SU-DHL-6 (cell line): Measurements from ENCODE around the gene SLC9A1.

Experiments
- H2AFZ ChIP-seq: fragments of 200-600 bp; sonication (generic); 2 replicates; pipeline ENCODE4 v1.6.1; 2014; ENCODE audit warnings: low read depth, mild to moderate bottlenecking, moderate library complexity, mixed read lengths, antibody characterized with exemption, low read length; ENCODE audit not compliant: severe bottlenecking
- H3F3A ChIP-seq: fragments of 200-600 bp; shearing (Covaris generic); 2 replicates; pipeline ENCODE4 v1.6.0; 2016; ENCODE audit warnings: antibody characterized with exemption, mild to moderate bottlenecking; ENCODE audit not compliant: insufficient read depth
- H3K27ac ChIP-seq: fragments of 200-600 bp; sonication (generic); 2 replicates; pipeline ENCODE4 v1.5.1; 2016; ENCODE audit warnings: low read depth, mild to moderate bottlenecking, low read length, moderate library complexity, mixed read lengths
- H3K27me3 ChIP-seq: fragments of 200-600 bp; sonication (generic), shearing (Covaris generic); 2 replicates; pipeline ENCODE4 v1.6.0; 2014; ENCODE audit warnings: mild to moderate bottlenecking, low read length
- H3K36me3 ChIP-seq: fragments of 200-600 bp; sonication (generic); 2 replicates; pipeline ENCODE4 v1.6.1; 2014; ENCODE audit warnings: mild to moderate bottlenecking, low read length, mixed read lengths
- H3K4me2 ChIP-seq: fragments of 300-600, 200-600 bp; shearing (Covaris generic), sonication (generic); 2 replicates; pipeline ENCODE4 v1.6.0; 2014; ENCODE audit warnings: low read length, low read depth, mild to moderate bottlenecking; ENCODE audit not compliant: poor library complexity, severe bottlenecking
- H3K4me3 ChIP-seq: fragments of 200-600 bp; sonication (generic); 2 replicates; pipeline ENCODE4 v1.5.1; 2014; ENCODE audit warnings: antibody characterized with exemption, low read length, mild to moderate bottlenecking, mixed read lengths; ENCODE audit not compliant: insufficient read depth, poor library complexity, severe bottlenecking
- H3K79me2 ChIP-seq: fragments of 200-600 bp; sonication (generic); 2 replicates; pipeline ENCODE4 v1.6.1; 2014; ENCODE audit warnings: mild to moderate bottlenecking, low read length, moderate library complexity; ENCODE audit not compliant: insufficient read depth
- H3K9ac ChIP-seq: fragments of 200-600 bp; sonication (generic); 2 replicates; pipeline ENCODE4 v1.7.0; 2014; ENCODE audit warnings: mild to moderate bottlenecking, low read length
- H3K9me2 ChIP-seq: fragments of 200-600 bp; sonication (generic); replicated peaks from 2 replicates; pipeline ENCODE4 v1.6.1; 2014; ENCODE audit warnings: low read length; ENCODE audit not compliant: insufficient read depth
- H3K9me3 ChIP-seq: fragments of 200-600 bp; sonication (generic); 2 replicates; pipeline ENCODE4 v1.6.1; 2014; ENCODE audit warnings: low read length, mixed read lengths; ENCODE audit not compliant: insufficient read depth
- H4K20me1 ChIP-seq: fragments of 200-600 bp; sonication (generic); 2 replicates; pipeline ENCODE4 v1.6.1; 2014; ENCODE audit warnings: low read depth, mild to moderate bottlenecking, antibody characterized with exemption, low read length, moderate library complexity, mixed read lengths
- EZH2phosphoT487 ChIP-seq: fragments of 200-600 bp; sonication (generic), shearing (Covaris generic); conservative IDR thresholded peaks from 2 replicates; pipeline ENCODE4 v1.6.1; 2018; ENCODE audit warnings: mild to moderate bottlenecking, antibody characterized with exemption, low read length, moderate library complexity, mixed read lengths
- TF ChIP-seq, protein P1 (sequence below): fragments of 200-600 bp; sonication (generic); IDR thresholded peaks from one replicate; pipeline ENCODE4 v1.5.1; 2017; ENCODE audit warnings: antibody characterized with exemption, mild to moderate bottlenecking, low read length, moderate library complexity; ENCODE audit not compliant: insufficient read depth, poor library complexity, severe bottlenecking

The SLC9A1 gene

DNA sequence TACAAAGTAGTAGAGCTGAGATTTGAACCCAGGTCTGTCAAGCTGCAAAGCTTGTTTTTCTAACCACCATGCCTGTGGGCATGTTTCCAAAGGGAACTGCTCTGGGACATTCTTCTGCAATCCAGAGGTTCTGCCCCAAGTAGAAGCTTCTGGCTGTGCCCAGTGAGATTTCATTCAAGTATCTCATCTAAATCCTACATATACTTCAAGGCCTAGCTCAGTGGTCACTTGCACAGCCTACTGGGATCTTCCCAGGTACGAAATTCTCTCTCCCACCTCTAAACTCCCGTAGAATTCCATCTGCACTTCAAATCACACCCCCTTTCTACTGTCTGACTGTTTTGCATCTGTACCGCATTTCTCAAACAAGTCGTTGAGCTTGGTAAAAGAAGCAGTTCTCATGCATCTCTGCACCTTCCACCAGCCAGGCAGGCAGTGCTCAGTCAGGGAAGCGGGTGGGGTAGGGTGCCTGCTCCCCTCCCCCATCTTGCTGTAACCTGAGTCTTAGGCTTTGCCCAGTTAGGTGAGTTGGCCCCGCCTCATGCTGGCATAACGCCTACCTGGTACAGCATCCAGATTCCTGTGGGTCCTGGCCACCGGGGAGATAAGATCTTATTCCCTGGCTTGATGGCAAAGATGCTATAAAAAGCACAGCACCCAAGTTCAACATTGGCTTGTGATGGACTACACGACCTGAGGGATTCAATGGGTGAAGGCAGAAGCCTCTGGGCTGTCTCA is 13.5 kb downstream of the SLC9A1 start:
- Histone ChIP-seq H3K27me3 (no peaks in the 10 kb centered on the region), H2AFZ (no peak overlapping the region), H3K9ac (no peak overlapping the region), H3K9me2 (no peaks in the 10 kb centered on the region), H3K27ac (no peak overlapping the region), H3K79me2 (no peaks in the 10 kb centered on the region), H3K4me3 (no peak overlapping the region), H3F3A (no peaks in the 10 kb centered on the region), H3K36me3 (no peaks in the 10 kb centered on the region), H4K20me1 (no peaks in the 10 kb centered on the region), H3K4me2 (no peak overlapping the region), H3K9me3 (no peaks in the 10 kb centered on the region)
- TF ChIP-seq, protein P1, sequence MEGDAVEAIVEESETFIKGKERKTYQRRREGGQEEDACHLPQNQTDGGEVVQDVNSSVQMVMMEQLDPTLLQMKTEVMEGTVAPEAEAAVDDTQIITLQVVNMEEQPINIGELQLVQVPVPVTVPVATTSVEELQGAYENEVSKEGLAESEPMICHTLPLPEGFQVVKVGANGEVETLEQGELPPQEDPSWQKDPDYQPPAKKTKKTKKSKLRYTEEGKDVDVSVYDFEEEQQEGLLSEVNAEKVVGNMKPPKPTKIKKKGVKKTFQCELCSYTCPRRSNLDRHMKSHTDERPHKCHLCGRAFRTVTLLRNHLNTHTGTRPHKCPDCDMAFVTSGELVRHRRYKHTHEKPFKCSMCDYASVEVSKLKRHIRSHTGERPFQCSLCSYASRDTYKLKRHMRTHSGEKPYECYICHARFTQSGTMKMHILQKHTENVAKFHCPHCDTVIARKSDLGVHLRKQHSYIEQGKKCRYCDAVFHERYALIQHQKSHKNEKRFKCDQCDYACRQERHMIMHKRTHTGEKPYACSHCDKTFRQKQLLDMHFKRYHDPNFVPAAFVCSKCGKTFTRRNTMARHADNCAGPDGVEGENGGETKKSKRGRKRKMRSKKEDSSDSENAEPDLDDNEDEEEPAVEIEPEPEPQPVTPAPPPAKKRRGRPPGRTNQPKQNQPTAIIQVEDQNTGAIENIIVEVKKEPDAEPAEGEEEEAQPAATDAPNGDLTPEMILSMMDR = no peak
- TF ChIP-seq EZH2phosphoT487 = no peak

DNA sequence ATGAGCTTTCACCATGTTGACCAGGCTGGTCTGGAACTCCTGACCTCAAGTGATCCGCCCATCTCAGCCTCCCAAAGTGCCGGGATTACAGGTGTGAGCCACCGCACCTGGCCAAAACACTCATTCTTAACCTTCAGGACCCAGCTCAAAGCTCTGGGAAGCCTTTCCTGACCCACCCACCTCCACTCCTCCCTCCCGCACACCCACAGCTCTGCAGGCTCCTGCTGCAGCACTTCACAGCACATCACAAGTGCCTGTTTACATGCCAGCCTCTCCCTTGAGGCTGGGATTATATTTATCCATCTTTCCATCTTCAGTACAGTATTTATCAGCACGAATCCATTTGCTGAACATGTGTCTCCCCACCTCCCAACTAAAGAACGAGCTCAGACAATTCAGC is 14.9 kb downstream of the SLC9A1 start:
- no peak overlapping the region for H3K9ac ChIP-seq
- no peaks in the 10 kb centered on the region for H3K36me3 ChIP-seq
- no peaks in the 10 kb centered on the region; the same call in 1 of the 2 replicates for H3K79me2 ChIP-seq
- no peak overlapping the region for H3K27ac ChIP-seq
- H3K4me3 ChIP-seq = no peak overlapping the region
- TF ChIP-seq, protein P1 = no peak
- no peak for TF ChIP-seq EZH2phosphoT487
- no peaks in the 10 kb centered on the region for H3F3A ChIP-seq
- no peaks in the 10 kb centered on the region for H3K9me2 ChIP-seq
- no peak overlapping the region for H2AFZ ChIP-seq
- H4K20me1 ChIP-seq = no peaks in the 10 kb centered on the region
- no peak overlapping the region for H3K4me2 ChIP-seq
- no peaks in the 10 kb centered on the region for H3K27me3 ChIP-seq
- H3K9me3 ChIP-seq = no peaks in the 10 kb centered on the region

DNA sequence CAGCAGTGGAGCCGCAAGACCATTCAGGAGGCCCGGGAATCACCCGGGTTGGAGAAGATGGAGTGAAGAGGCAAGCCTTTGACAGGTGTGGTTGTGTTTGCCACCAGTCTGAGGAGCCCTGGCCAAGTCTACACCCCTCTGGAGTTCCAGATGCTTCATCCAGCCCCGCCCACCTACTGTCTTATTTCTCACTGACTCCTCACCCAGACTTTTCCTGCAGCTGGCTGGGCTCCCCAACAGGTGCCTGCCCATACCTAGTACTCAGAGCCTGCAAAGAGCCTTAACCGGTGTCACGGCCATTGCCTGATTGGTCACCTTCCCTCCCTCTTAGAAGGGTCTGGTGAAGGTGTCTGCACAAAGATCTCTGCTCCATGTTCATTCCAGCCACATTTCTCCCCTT is 16.0 kb downstream of the SLC9A1 start:
- Histone ChIP-seq H3K79me2 (no peaks in the 10 kb centered on the region; the same call in 1 of the 2 replicates), H3K4me2 (no peak overlapping the region)
- no peak for TF ChIP-seq EZH2phosphoT487

DNA sequence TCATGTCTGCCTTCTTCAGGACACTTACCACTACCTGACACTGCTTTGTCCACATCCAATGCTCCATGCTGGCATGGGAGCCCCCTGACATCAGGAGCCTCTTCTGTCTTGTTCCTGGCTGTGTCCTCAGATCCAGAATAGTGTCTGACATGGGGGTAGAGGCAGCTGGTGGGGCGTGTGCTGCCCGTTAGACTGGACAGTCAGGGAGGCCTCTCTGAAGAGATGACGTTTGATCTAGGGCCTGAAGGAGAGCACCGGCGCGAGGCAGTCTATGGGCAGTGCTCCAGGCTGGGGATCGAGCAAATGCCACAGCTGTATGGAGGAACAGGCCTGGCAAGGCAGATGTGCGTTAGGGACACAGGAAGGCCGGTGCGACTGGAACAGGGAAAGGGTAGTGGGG is 16.6 kb downstream of the SLC9A1 start:
- no peaks in the 10 kb centered on the region for H3K36me3 ChIP-seq
- H3K9me3 ChIP-seq = no peaks in the 10 kb centered on the region
- H3K79me2 ChIP-seq = no peaks in the 10 kb centered on the region; the same call in 1 of the 2 replicates
- TF ChIP-seq, protein P1 = no peak
- TF ChIP-seq EZH2phosphoT487 = no peak
- no peaks in the 10 kb centered on the region for H4K20me1 ChIP-seq
- no peak overlapping the region for H3K4me3 ChIP-seq
- no peaks in the 10 kb centered on the region for H3F3A ChIP-seq
- H3K9ac ChIP-seq = no peak overlapping the region
- H3K27ac ChIP-seq = no peak overlapping the region
- H3K4me2 ChIP-seq = no peak overlapping the region
- no peak overlapping the region for H2AFZ ChIP-seq
- H3K9me2 ChIP-seq = no peaks in the 10 kb centered on the region
- no peaks in the 10 kb centered on the region for H3K27me3 ChIP-seq

More for the DNA sequence above, 16.0 kb downstream of the SLC9A1 start:
- H3K9ac ChIP-seq = no peak overlapping the region
- H3F3A ChIP-seq = no peaks in the 10 kb centered on the region
- no peak overlapping the region for H3K27ac ChIP-seq
- no peak overlapping the region for H3K4me3 ChIP-seq
- no peaks in the 10 kb centered on the region for H3K9me2 ChIP-seq
- H3K9me3 ChIP-seq = no peaks in the 10 kb centered on the region
- H3K36me3 ChIP-seq = no peaks in the 10 kb centered on the region
- no peaks in the 10 kb centered on the region for H4K20me1 ChIP-seq
- H3K27me3 ChIP-seq = no peaks in the 10 kb centered on the region
- H2AFZ ChIP-seq = no peak overlapping the region
